Calu3 (cell line): ENCODE measurements around the gene PTAFR. TPM values are rescaled to one million over a fixed set of nuclear protein-coding genes. Genes with fewer than 3 reads are reported as not detected.

Experiments used
- BruUV-seq: library from RNA; stranded (reverse); fragments of 400-500 nt; replicated peaks from 2 replicates; lab custom pipeline; 2021; lab: Mats Ljungman, UMichigan
- CTCF ChIA-PET: fragments of 300-600 bp; sonication (Branson Sonifier 250); formaldehyde crosslinking; loops from one replicate; lab custom pipeline; 2022; ENCODE audit warnings: antibody characterized with exemption; lab: Charles Lee
- DNase-seq: peaks from one replicate; pipeline ENCODE4 v3.0.0; 2022
- H3K27ac Mint-ChIP-seq: one replicate; pipeline ENCODE4 v1.8.0; 2022; ENCODE audit warnings: mixed read lengths; ENCODE audit not compliant: unreplicated experiment
- H3K27me3 Mint-ChIP-seq: one replicate; pipeline ENCODE4 v1.8.0; 2022; ENCODE audit warnings: mixed read lengths; ENCODE audit not compliant: unreplicated experiment
- H3K36me3 Mint-ChIP-seq: one replicate; pipeline ENCODE4 v1.8.0; 2022; ENCODE audit warnings: mild to moderate bottlenecking, moderate library complexity, mixed read lengths; ENCODE audit not compliant: insufficient read depth, unreplicated experiment
- H3K4me1 Mint-ChIP-seq: one replicate; pipeline ENCODE4 v1.8.0; 2022; ENCODE audit warnings: mild to moderate bottlenecking, low read depth, mixed read lengths; ENCODE audit not compliant: unreplicated experiment
- H3K4me3 Mint-ChIP-seq: one replicate; pipeline ENCODE4 v1.8.0; 2022; ENCODE audit warnings: mild to moderate bottlenecking, low read depth, moderate library complexity, mixed read lengths; ENCODE audit not compliant: unreplicated experiment
- H3K9me3 Mint-ChIP-seq: one replicate; pipeline ENCODE4 v1.8.0; 2022; ENCODE audit warnings: low read depth, mixed read lengths; ENCODE audit not compliant: unreplicated experiment
- intact Hi-C: fragments of 100-400 bp; cut with micrococcal nuclease; formaldehyde crosslinking; loops from one replicate; pipeline ENCODE4 v1.10.0; 2022; ENCODE audit not compliant: unreplicated experiment
- total RNA-seq: library from RNA; stranded (reverse); gene quantifications from 2 replicates; pipeline ENCODE4 v1.2.3, GENCODE V29; 2022
- TF ChIP-seq, protein P1 (sequence below): fragments of 200-600 bp; IDR thresholded peaks from one replicate; pipeline ENCODE4 v1.8.0; 2022; ENCODE audit warnings: antibody characterized with exemption; ENCODE audit not compliant: unreplicated experiment

The PTAFR gene
- total RNA-seq, 1 experiment from 2014 or later, result 2.5 TPM

DNA sequence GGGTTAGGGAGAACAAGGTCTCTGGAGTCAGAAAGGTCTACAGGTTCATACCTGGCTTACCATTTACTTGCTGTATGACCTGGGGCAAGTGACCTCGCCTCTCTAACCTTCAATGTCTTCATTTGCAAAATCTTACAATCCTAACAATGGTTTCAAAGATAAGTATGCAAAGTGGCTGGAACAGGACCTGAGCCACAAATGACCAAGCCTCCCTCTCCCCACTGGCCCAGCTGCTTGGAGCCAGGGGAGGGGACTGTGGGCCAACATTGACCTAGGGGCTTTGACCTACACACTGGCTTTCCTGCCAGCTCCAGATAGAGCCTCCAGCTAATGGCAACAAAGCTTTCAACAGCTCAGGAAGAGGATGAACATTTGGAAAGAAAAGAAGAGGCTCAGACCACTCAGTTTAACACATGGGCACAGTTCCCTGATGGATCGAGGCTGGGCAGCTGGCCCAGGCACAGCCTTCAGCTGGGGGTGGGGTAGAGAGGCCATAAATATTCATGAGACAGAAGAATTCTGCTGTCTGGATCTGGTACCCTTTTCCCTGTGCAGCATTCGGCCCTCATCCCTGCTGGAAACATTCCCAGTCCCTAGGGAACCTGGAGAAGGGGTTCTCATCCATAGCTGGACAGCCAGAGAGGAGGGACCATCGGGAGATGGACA lies 12.9 kb downstream of the PTAFR start:
- TF ChIP-seq, protein P1, sequence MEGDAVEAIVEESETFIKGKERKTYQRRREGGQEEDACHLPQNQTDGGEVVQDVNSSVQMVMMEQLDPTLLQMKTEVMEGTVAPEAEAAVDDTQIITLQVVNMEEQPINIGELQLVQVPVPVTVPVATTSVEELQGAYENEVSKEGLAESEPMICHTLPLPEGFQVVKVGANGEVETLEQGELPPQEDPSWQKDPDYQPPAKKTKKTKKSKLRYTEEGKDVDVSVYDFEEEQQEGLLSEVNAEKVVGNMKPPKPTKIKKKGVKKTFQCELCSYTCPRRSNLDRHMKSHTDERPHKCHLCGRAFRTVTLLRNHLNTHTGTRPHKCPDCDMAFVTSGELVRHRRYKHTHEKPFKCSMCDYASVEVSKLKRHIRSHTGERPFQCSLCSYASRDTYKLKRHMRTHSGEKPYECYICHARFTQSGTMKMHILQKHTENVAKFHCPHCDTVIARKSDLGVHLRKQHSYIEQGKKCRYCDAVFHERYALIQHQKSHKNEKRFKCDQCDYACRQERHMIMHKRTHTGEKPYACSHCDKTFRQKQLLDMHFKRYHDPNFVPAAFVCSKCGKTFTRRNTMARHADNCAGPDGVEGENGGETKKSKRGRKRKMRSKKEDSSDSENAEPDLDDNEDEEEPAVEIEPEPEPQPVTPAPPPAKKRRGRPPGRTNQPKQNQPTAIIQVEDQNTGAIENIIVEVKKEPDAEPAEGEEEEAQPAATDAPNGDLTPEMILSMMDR, result no peak
- no peaks in the 10 kb centered on the region for H3K36me3 Mint-ChIP-seq
- DNase-seq, result no peak
- H3K27me3 Mint-ChIP-seq, result no peaks in the 10 kb centered on the region
- no peaks in the 10 kb centered on the region for H3K4me1 Mint-ChIP-seq
- H3K27ac Mint-ChIP-seq, result no peak overlapping the region
- intact Hi-C loops, result no loop called here
- no peak overlapping the region for H3K4me3 Mint-ChIP-seq
- BruUV-seq, result no TSS peak
- H3K9me3 Mint-ChIP-seq, result no peaks in the 10 kb centered on the region
- CTCF ChIA-PET, result no interaction called here

DNA sequence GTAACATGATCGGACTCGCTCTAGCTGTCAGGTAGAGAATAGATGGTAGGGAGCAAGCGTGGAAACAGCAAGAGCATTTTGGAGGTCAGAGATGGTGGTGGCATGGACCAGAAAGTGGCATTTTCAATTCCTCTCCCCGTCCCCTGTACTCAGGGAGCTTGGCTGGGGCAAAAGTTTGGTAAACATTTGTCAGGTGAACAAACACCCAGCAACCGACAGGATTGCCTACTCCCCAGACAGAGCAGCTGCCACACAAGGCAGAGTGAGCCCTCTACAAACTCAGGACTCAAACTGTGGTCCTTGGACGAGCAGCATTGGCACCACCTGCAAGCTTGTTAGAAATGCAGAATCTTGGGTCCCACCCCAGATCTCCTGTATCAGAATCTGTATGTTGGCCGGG lies 14.3 kb downstream of the PTAFR start:
- CTCF ChIA-PET, result interaction anchor here (1.4 kb wide), 1 partner anchor 57 kb away, joined by 3 read pairs; no protein-coding TSS in a partner anchor
- no peak overlapping the region for H3K4me3 Mint-ChIP-seq
- H3K4me1 Mint-ChIP-seq, result no peaks in the 10 kb centered on the region
- no peaks in the 10 kb centered on the region for H3K27me3 Mint-ChIP-seq
- intact Hi-C loops, result no loop called here
- H3K27ac Mint-ChIP-seq, result no peak overlapping the region
- BruUV-seq, result no TSS peak
- TF ChIP-seq, protein P1, result no peak
- H3K36me3 Mint-ChIP-seq, result no peaks in the 10 kb centered on the region
- no peak for DNase-seq
- no peaks in the 10 kb centered on the region for H3K9me3 Mint-ChIP-seq

DNA sequence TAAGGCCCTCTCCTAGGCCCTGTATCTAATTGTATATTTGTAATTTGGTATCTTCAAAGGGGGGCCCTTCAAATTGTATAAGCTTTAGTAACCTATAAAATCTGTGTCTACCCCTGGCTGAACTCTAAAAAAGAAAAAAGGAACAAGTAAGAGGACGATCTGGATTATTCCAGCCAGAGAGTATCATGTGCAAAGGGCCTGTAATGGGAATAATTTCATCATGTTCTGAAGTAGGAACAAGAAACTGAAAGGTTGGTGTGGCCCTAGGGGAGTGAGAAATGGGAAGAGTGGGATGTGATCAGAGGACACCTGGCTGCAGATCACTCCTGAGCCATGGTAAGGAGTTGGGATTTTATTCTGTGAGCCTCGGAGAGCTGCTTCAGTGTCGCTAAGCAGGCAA lies 14.7 kb downstream of the PTAFR start:
- no peaks in the 10 kb centered on the region for H3K36me3 Mint-ChIP-seq

DNA sequence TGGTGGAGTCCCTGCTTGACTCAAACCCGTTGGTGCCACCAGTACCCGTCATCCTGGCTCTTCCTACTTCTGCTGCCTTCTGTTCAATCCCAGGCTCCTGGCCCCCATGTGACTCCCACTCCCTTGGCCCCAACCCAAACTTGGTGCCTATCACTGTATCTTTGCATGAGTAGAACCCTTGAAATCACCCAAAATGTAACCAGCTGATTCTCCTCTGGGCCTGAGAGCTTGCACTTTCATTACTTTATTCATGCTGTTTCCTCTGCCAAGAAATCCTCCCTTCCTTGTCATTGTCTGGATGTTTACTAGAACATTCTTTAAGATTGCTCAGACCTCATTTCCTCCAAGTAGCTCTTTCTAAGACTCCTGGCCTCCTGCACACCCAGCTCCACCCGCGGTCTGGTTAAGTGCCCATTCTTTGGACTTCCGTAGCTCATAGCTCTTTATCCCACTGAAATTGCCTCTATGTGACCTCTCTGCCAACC lies 15.7 kb downstream of the PTAFR start:
- intact Hi-C loops, result no loop called here
- H3K27ac Mint-ChIP-seq, result no peak overlapping the region
- H3K36me3 Mint-ChIP-seq, result no peaks in the 10 kb centered on the region
- H3K27me3 Mint-ChIP-seq, result no peaks in the 10 kb centered on the region
- H3K4me3 Mint-ChIP-seq, result no peak overlapping the region
- TF ChIP-seq, protein P1, result no peak
- no peak for DNase-seq
- no peaks in the 10 kb centered on the region for H3K4me1 Mint-ChIP-seq
- H3K9me3 Mint-ChIP-seq, result no peaks in the 10 kb centered on the region
- no TSS peak for BruUV-seq
- CTCF ChIA-PET, result interaction anchor here (0.5 kb wide), 1 partner anchor 290 kb away, joined by 3 read pairs; no protein-coding TSS in a partner anchor

More for the DNA sequence above, 14.7 kb downstream of the PTAFR start:
- no peak for DNase-seq
- Mint-ChIP-seq H3K9me3 (no peaks in the 10 kb centered on the region), H3K27me3 (no peaks in the 10 kb centered on the region), H3K27ac (no peak overlapping the region), H3K4me1 (no peaks in the 10 kb centered on the region), H3K4me3 (no peak overlapping the region)
- BruUV-seq, result no TSS peak
- TF ChIP-seq, protein P1, result no peak
- intact Hi-C loops, result no loop called here
- CTCF ChIA-PET, result interaction anchor here (0.6 to 1.4 kb wide), 2 partner anchors 57 to 1126 kb away, joined by 3 to 5 read pairs; no protein-coding TSS in a partner anchor
